GM18861 (cell line): Measurements from ENCODE around the gene ELOVL7.
"Not testable (repeated sequence)": the region's sequence is repeated elsewhere in the genome, so short reads cannot be mapped to it uniquely, and the experiment has no call there.

Source experiments
- ATAC-seq: cut with Tn5 transposase; IDR thresholded peaks from one replicate; pipeline ENCODE4 v1.9.1; 2021; ENCODE audit not compliant: unreplicated experiment

Gene ELOVL7

GRCh38 chr5:60718166-60718892, 125.7 kb downstream of the ELOVL7 start:
- ATAC-seq, result no peak

- ATAC-seq, result not testable (repeated sequence)
Observed at GRCh38 chr5:60715201-60715928, 128.7 kb downstream of the ELOVL7 start.

DNA sequence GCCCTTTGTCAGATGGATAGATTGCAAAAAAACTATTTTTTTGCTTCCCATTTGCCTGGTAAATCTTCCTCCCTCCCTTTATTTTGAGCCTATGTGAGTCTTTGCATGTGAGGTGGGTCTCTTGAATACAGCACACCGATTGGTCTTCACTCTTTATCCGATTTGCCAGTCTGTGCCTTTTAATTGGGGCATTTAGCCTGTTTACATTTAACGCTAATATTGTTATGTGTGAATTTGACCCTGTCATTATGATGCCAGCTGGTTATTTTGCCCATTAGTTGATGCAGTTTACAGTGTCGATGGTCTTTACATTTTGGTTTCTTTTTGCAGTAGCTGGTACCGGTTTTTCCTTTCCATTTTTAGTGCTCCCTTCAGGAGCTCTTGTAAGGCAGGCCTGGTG, 131.1 kb downstream of the ELOVL7 start:
- no peak for ATAC-seq

- ATAC-seq, result not testable (repeated sequence)
Observed at GRCh38 chr5:60711892-60712291, 132.2 kb downstream of the ELOVL7 start.

- no peak for ATAC-seq
Observed at GRCh38 chr5:60710362-60710761, 133.7 kb downstream of the ELOVL7 start.

- no peak for ATAC-seq
Observed at GRCh38 chr5:60705144-60705543, 138.9 kb downstream of the ELOVL7 start.

DNA sequence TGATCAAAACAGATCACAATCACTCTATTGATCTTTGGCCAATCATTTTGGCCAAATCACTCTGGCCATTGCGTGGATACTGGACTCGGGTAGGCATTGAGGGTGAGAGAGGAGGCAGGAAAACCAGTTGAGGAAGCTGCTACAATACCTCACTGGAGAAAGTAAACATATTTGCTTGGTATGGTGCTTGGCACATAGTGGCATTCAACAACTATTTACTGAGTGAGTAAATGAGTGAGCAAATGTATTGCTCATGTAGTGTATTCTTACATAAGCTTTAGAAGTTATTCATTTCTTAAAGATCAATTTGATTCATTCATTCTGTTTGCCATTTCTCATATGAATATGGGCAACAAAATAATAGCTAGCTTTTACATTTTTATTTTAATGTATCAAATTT, 140.1 kb downstream of the ELOVL7 start:
- ATAC-seq, result no peak
